Neuronal stem cell (in vitro differentiated cells): ENCODE data around the gene NDUFS3.

Experiments
- DNase-seq: peaks from one replicate; pipeline ENCODE4 v3.0.0-alpha.2; 2013; ENCODE audit warnings: low spot score
- H2AFZ ChIP-seq: one replicate; pipeline ENCODE4 v1.6.1; 2013; ENCODE audit warnings: mild to moderate bottlenecking, low read length, inconsistent platforms
- H2AK5ac ChIP-seq: 2 replicates; pipeline ENCODE4 v1.6.1; 2013; ENCODE audit warnings: low read depth, mild to moderate bottlenecking, inconsistent platforms, low read length, moderate library complexity, mixed read lengths
- H2BK120ac ChIP-seq: 2 replicates; pipeline ENCODE4 v1.6.1; 2013; ENCODE audit warnings: low read depth, mild to moderate bottlenecking, inconsistent platforms, low read length, moderate library complexity, mixed read lengths
- H2BK12ac ChIP-seq: one replicate; pipeline ENCODE4 v1.6.1; 2013; ENCODE audit warnings: low read length, inconsistent platforms
- H2BK15ac ChIP-seq: 2 replicates; pipeline ENCODE4 v1.6.1; 2013; ENCODE audit warnings: mild to moderate bottlenecking, low read length, inconsistent platforms, mixed read lengths
- H2BK5ac ChIP-seq: one replicate; pipeline ENCODE4 v1.6.1; 2013; ENCODE audit warnings: inconsistent platforms, mild to moderate bottlenecking, low read length, moderate library complexity
- H3K14ac ChIP-seq: one replicate; pipeline ENCODE4 v1.6.1; 2013; ENCODE audit warnings: low read length, inconsistent platforms
- H3K18ac ChIP-seq: 2 replicates; pipeline ENCODE4 v1.6.1; 2013; ENCODE audit warnings: low read length, inconsistent platforms
- H3K23ac ChIP-seq: 2 replicates; pipeline ENCODE4 v1.6.1; 2013; ENCODE audit warnings: low read depth, mild to moderate bottlenecking, mixed read lengths, low read length, inconsistent platforms; ENCODE audit not compliant: poor library complexity
- H3K27ac ChIP-seq: replicated peaks from 3 replicates; pipeline ENCODE4 v1.5.1; 2013; ENCODE audit warnings: low read length, inconsistent platforms
- H3K27me3 ChIP-seq, 3 experiments: 2 replicates each; pipeline ENCODE4 v1.6.1; 2013; ENCODE audit warnings: low read length in 3 of 3, mild to moderate bottlenecking in 2 of 3, inconsistent platforms in 1 of 3, low read depth in 1 of 3, mixed read lengths in 1 of 3, moderate library complexity in 1 of 3; ENCODE audit not compliant: control insufficient read depth in 3 of 3, insufficient read depth in 3 of 3
- H3K36me3 ChIP-seq, 2 donors: replicated peaks in 1 of 2; 2 replicates each; pipeline ENCODE4 v1.6.1; 2013; ENCODE audit warnings: low read length in 2 of 2; ENCODE audit not compliant: control insufficient read depth in 2 of 2, insufficient read depth in 2 of 2
- H3K4ac ChIP-seq: 2 replicates; pipeline ENCODE4 v1.6.1; 2013; ENCODE audit warnings: inconsistent platforms, mild to moderate bottlenecking, low read length, moderate library complexity
- H3K4me1 ChIP-seq, 2 donors: 1 replicate in 1 of 2; 2 replicates in 1 of 2; pipeline ENCODE4 v1.6.1; 2013; ENCODE audit warnings: low read length in 2 of 2, low read depth in 1 of 2; ENCODE audit not compliant: control insufficient read depth in 2 of 2, insufficient read depth in 1 of 2
- H3K4me2 ChIP-seq: one replicate; pipeline ENCODE4 v1.6.1; 2013; ENCODE audit warnings: mild to moderate bottlenecking, low read length, inconsistent platforms; ENCODE audit not compliant: insufficient read depth, poor library complexity, severe bottlenecking
- H3K4me3 ChIP-seq, 2 donors: 2 replicates each; pipeline ENCODE4 v1.5.1; 2013; ENCODE audit warnings: low read length in 2 of 2, mild to moderate bottlenecking in 2 of 2, inconsistent platforms in 1 of 2, moderate library complexity in 1 of 2
- H3K79me1 ChIP-seq: one replicate; pipeline ENCODE4 v1.6.1; 2013; ENCODE audit warnings: low read depth, mild to moderate bottlenecking, inconsistent platforms, low read length, moderate library complexity
- H3K9ac ChIP-seq: one replicate; pipeline ENCODE4 v1.6.1; 2013; ENCODE audit warnings: mild to moderate bottlenecking, low read depth, low read length, inconsistent platforms; ENCODE audit not compliant: poor library complexity
- H3K9me3 ChIP-seq, 2 donors: replicated peaks in 1 of 2; 2 replicates each; pipeline versions ENCODE3 to v1.6.1; 2013; ENCODE audit warnings: low read length in 2 of 2, mild to moderate bottlenecking in 2 of 2, inconsistent platforms in 1 of 2, low read depth in 1 of 2, mixed read lengths in 1 of 2, moderate library complexity in 1 of 2; ENCODE audit not compliant: control insufficient read depth in 2 of 2, insufficient read depth in 1 of 2
- H4K8ac ChIP-seq: one replicate; pipeline ENCODE4 v1.6.1; 2013; ENCODE audit warnings: low read depth, mild to moderate bottlenecking, inconsistent platforms, low read length, moderate library complexity
- H4K91ac ChIP-seq: one replicate; pipeline ENCODE4 v1.6.1; 2013; ENCODE audit warnings: low read length, low read depth, mild to moderate bottlenecking, inconsistent platforms; ENCODE audit not compliant: poor library complexity
- WGBS, 2 donors: extraction: QIAGEN DNeasy Blood & Tissue Kit; methylation state at CpG; one replicate each; pipeline ENCODE4 v1.1.7; 2013; ENCODE audit warnings: missing lambda C conversion rate in 2 of 2, mixed read lengths in 1 of 2; ENCODE audit not compliant: insufficient read length in 2 of 2, insufficient replicate concordance in 1 of 2; ENCODE audit errors: extremely low coverage in 2 of 2; 5-methylcytosine and 5-hydroxymethylcytosine counted together

NDUFS3 gene

GRCh38 chr11:47532597-47533213 is 46.2 kb upstream of the NDUFS3 start:
- H2AK5ac ChIP-seq, result no peak overlapping the region
- no peak overlapping the region for H3K27ac ChIP-seq
- no peak overlapping the region for H3K9ac ChIP-seq
- H3K4me1 ChIP-seq, result peaks cover 1 to 11% of the 10 kb centered on the region in 2 donors
- no peaks in the 10 kb centered on the region for H3K27me3 ChIP-seq
- no peak overlapping the region for H2AFZ ChIP-seq
- H3K4ac ChIP-seq, result no peak overlapping the region
- WGBS, 2 donors, result no CpG with 5 or more reads among the region's 2 CpGs
- no peak overlapping the region for H3K4me3 ChIP-seq
- H2BK5ac ChIP-seq, result no peak overlapping the region
- DNase-seq, result no peak
- no peak overlapping the region for H2BK15ac ChIP-seq
- no peak overlapping the region for H4K91ac ChIP-seq
- H3K23ac ChIP-seq, result no peak overlapping the region
- no peak overlapping the region for H2BK12ac ChIP-seq
- no peak overlapping the region for H2BK120ac ChIP-seq
- peaks cover 3% of the 10 kb centered on the region for H3K79me1 ChIP-seq
- H3K18ac ChIP-seq, result no peak overlapping the region
- no peak overlapping the region for H3K14ac ChIP-seq
- H3K36me3 ChIP-seq, result peaks cover 0 to 63% of the 10 kb centered on the region in 2 donors
- H4K8ac ChIP-seq, result no peak overlapping the region
- no peak overlapping the region for H3K4me2 ChIP-seq
- no peaks in the 10 kb centered on the region for H3K9me3 ChIP-seq

GRCh38 chr11:47533690-47534151 is 45.2 kb upstream of the NDUFS3 start:
- no peak overlapping the region for H3K4me2 ChIP-seq
- no peak overlapping the region for H3K9ac ChIP-seq
- no peaks in the 10 kb centered on the region for H3K9me3 ChIP-seq
- WGBS, 2 donors, result no CpG with 5 or more reads among the region's 2 CpGs
- no peak overlapping the region for H4K91ac ChIP-seq
- no peak overlapping the region for H2BK12ac ChIP-seq
- no peak overlapping the region for H2AK5ac ChIP-seq
- H4K8ac ChIP-seq, result no peak overlapping the region
- no peak overlapping the region for H3K4ac ChIP-seq
- H3K36me3 ChIP-seq, result peaks cover 0 to 53% of the 10 kb centered on the region in 2 donors
- no peak for DNase-seq
- no peak overlapping the region for H3K18ac ChIP-seq
- H2BK15ac ChIP-seq, result no peak overlapping the region
- H3K14ac ChIP-seq, result no peak overlapping the region
- H3K27me3 ChIP-seq, result no peaks in the 10 kb centered on the region
- no peak overlapping the region for H2AFZ ChIP-seq
- H3K4me1 ChIP-seq, result peaks cover 1 to 11% of the 10 kb centered on the region in 2 donors
- peaks cover 3% of the 10 kb centered on the region for H3K79me1 ChIP-seq
- H3K23ac ChIP-seq, result no peak overlapping the region
- no peak overlapping the region for H2BK120ac ChIP-seq
- no peak overlapping the region for H3K27ac ChIP-seq
- no peak overlapping the region for H2BK5ac ChIP-seq
- no peak overlapping the region for H3K4me3 ChIP-seq

- no peak overlapping the region for H3K23ac ChIP-seq
- H3K9ac ChIP-seq, result no peak overlapping the region
- H3K36me3 ChIP-seq, result peaks cover 0 to 46% of the 10 kb centered on the region in 2 donors
- no peak overlapping the region for H3K4me2 ChIP-seq
- H2BK15ac ChIP-seq, result no peak overlapping the region
- H2AK5ac ChIP-seq, result no peak overlapping the region
- DNase-seq, result no peak
- no peak overlapping the region for H4K91ac ChIP-seq
- H2BK5ac ChIP-seq, result no peak overlapping the region
- peaks cover 3% of the 10 kb centered on the region for H3K79me1 ChIP-seq
- no peak overlapping the region for H3K18ac ChIP-seq
- no peaks in the 10 kb centered on the region for H3K9me3 ChIP-seq
- H3K14ac ChIP-seq, result no peak overlapping the region
- H2BK12ac ChIP-seq, result no peak overlapping the region
- no peak overlapping the region for H3K27ac ChIP-seq
- H4K8ac ChIP-seq, result no peak overlapping the region
- H3K4ac ChIP-seq, result no peak overlapping the region
- no CpG with 5 or more reads among the region's 4 CpGs for WGBS, 2 donors
- H2BK120ac ChIP-seq, result no peak overlapping the region
- H3K4me1 ChIP-seq, result peaks cover 7 to 11% of the 10 kb centered on the region in 2 donors
- H3K4me3 ChIP-seq, result no peak overlapping the region
- no peaks in the 10 kb centered on the region for H3K27me3 ChIP-seq
- H2AFZ ChIP-seq, result no peak overlapping the region
Measured at GRCh38 chr11:47534704-47535251, 44.1 kb upstream of the NDUFS3 start.

GRCh38 chr11:47536915-47537314 is 42.0 kb upstream of the NDUFS3 start:
- Histone ChIP-seq H3K23ac (no peak overlapping the region), H3K18ac (no peak overlapping the region), H3K4me1 (peaks cover 7 to 11% of the 10 kb centered on the region in 2 donors), H3K27ac (no peak overlapping the region), H3K79me1 (no peaks in the 10 kb centered on the region), H4K8ac (no peak overlapping the region), H3K4ac (no peak overlapping the region), H3K9me3 (no peaks in the 10 kb centered on the region), H3K36me3 (peaks cover 0 to 44% of the 10 kb centered on the region in 2 donors), H2BK15ac (no peak overlapping the region), H2BK12ac (no peak overlapping the region), H3K9ac (no peak overlapping the region), H2BK5ac (no peak overlapping the region), H3K4me2 (no peak overlapping the region), H2AFZ (no peak overlapping the region), H3K27me3 (no peaks in the 10 kb centered on the region), H4K91ac (no peak overlapping the region), H3K14ac (no peak overlapping the region), H3K4me3 (no peak overlapping the region), H2AK5ac (no peak overlapping the region), H2BK120ac (no peak overlapping the region)
- DNase-seq, result no peak
- no CpG with 5 or more reads among the region's 3 CpGs for WGBS, 2 donors
